PC-3 (cell line): Measurements from ENCODE around the gene UBA5. TPM values are rescaled to one million over a fixed set of nuclear protein-coding genes. Genes with fewer than 3 reads are reported as not detected.

Experiments
- ATAC-seq: fragments of 200-7000 bp; cut with Tn5 transposase; 2 replicates; pipeline ENCODE4 v1.9.1; 2020; ENCODE audit warnings: mild to moderate bottlenecking, moderate library complexity
- BruUV-seq: library from RNA; stranded (reverse); fragments of 400-500 nt; replicated peaks from 2 replicates; lab custom pipeline; 2021; lab: Mats Ljungman, UMichigan
- CTCF ChIA-PET: fragments of 300-600 bp; sonication (Branson Sonifier 250); formaldehyde crosslinking; loops from one replicate; lab custom pipeline; 2022; ENCODE audit warnings: antibody characterized with exemption; lab: Charles Lee
- POLR2A ChIA-PET: fragments of 300-600 bp; sonication (Branson Sonifier 250); formaldehyde crosslinking; loops from one replicate; lab custom pipeline; 2022; ENCODE audit warnings: antibody characterized with exemption; ENCODE audit not compliant: unreplicated experiment; lab: Charles Lee
- DNase-seq: peaks from one replicate; pipeline ENCODE4 v3.0.0-alpha.2; 2015
- H2AFZ ChIP-seq: fragments of 300-600 bp; sonication (generic); 2 replicates; pipeline ENCODE4 v1.6.0; 2016; ENCODE audit warnings: antibody characterized with exemption, low read length
- H3F3A ChIP-seq: fragments of 300-600 bp; sonication (generic); one replicate; pipeline ENCODE4 v1.6.0; 2017; ENCODE audit warnings: antibody characterized with exemption, low read length, control low read depth, mild to moderate bottlenecking; ENCODE audit not compliant: unreplicated experiment
- H3K27ac ChIP-seq: fragments of 300-600 bp; sonication (generic); 2 replicates; pipeline ENCODE4 v1.5.1; 2016; ENCODE audit warnings: mild to moderate bottlenecking, low read length
- H3K27me3 ChIP-seq: fragments of 300-600 bp; sonication (generic); 2 replicates; pipeline ENCODE4 v1.6.1; 2016; ENCODE audit warnings: low read length, mixed read lengths
- H3K36me3 ChIP-seq: fragments of 300-600 bp; sonication (generic); 2 replicates; pipeline ENCODE4 v1.6.1; 2016; ENCODE audit warnings: low read depth, mixed run types, low read length, mixed read lengths
- H3K4me1 ChIP-seq: fragments of 300-600 bp; sonication (generic); 2 replicates; pipeline ENCODE4 v1.5.1; 2016; ENCODE audit warnings: low read length; ENCODE audit not compliant: insufficient read depth
- H3K4me2 ChIP-seq: fragments of 300-600 bp; sonication (generic); 2 replicates; pipeline ENCODE4 v1.6.0; 2016; ENCODE audit warnings: low read length
- H3K4me3 ChIP-seq: fragments of 300-600 bp; sonication (generic); 2 replicates; pipeline ENCODE4 v1.5.1; 2016; ENCODE audit warnings: mild to moderate bottlenecking, low read length, mixed read lengths
- H3K79me2 ChIP-seq: fragments of 300-600 bp; sonication (generic); 2 replicates; pipeline ENCODE4 v1.6.1; 2017; ENCODE audit warnings: low read length, mixed read lengths
- H3K9ac ChIP-seq: fragments of 300-600 bp; sonication (generic); 2 replicates; pipeline ENCODE4 v1.6.0; 2016; ENCODE audit warnings: mild to moderate bottlenecking, low read length
- H3K9me2 ChIP-seq: fragments of 300-600 bp; sonication (generic); replicated peaks from 2 replicates; pipeline ENCODE4 v1.6.1; 2016; ENCODE audit warnings: mixed run types, low read length, mixed read lengths
- H3K9me3 ChIP-seq: fragments of 300-600 bp; sonication (generic); 2 replicates; pipeline ENCODE4 v1.6.1; 2016; ENCODE audit warnings: low read length, mixed read lengths
- H4K20me1 ChIP-seq: fragments of 300-600 bp; sonication (generic); 2 replicates; pipeline ENCODE4 v1.6.1; 2016; ENCODE audit warnings: low read length, mixed read lengths
- EZH2 ChIP-seq: fragments of 300-600 bp; sonication (generic); IDR thresholded peaks from one replicate; pipeline ENCODE4 v1.6.1; 2017; ENCODE audit warnings: antibody characterized with exemption, mild to moderate bottlenecking, low read length; ENCODE audit not compliant: unreplicated experiment
- EZH2phosphoT487 ChIP-seq: fragments of 300-600 bp; sonication (generic); IDR thresholded peaks from 2 replicates; pipeline ENCODE4 v1.6.1; 2018; ENCODE audit warnings: mild to moderate bottlenecking, antibody characterized with exemption, low read length, borderline replicate concordance
- intact Hi-C: fragments of 100-400 bp; cut with micrococcal nuclease; formaldehyde crosslinking; loops from 2 replicates; pipeline ENCODE4 v1.9.0; 2023
- total RNA-seq: library from RNA; depleted of rRNA; stranded (reverse); fragments of >200 nt; gene quantifications from 2 replicates; pipeline ENCODE4 v1.2.3, GENCODE V29; 2014
- TF ChIP-seq, protein P1 (sequence below): fragments of 300-600 bp; sonication (generic); conservative IDR thresholded peaks from 2 replicates; pipeline ENCODE4 v1.5.1; 2017; ENCODE audit warnings: antibody characterized with exemption, low read depth, mild to moderate bottlenecking, low read length

UBA5 gene
- total RNA-seq, 1 experiment from 2014 or later: 78.7 TPM

DNA sequence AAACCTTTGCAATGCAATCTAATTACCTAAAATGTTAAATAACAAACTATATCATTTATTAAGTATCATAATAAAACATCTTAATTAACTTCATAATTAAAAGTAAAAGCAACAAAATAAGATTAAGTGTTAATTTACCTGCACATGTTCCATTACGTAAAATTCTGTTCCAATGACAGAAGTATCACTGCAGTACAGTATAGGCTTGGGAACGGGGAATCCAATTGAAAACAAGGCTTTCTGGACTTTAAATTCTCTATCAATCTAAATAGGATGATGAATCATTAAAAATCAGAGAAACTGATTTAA lies 17.6 kb upstream of the UBA5 start:
- intact Hi-C loops: loop anchor here (1.0 to 5.0 kb wide), 2 partner anchors 106 to 290 kb away; no protein-coding TSS in a partner anchor
- POLR2A ChIA-PET: no interaction called here
- ATAC-seq: no peak
- Histone ChIP-seq H3K9me2 (no peaks in the 10 kb centered on the region), H3K4me1 (peaks cover 16% of the 10 kb centered on the region), H2AFZ (no peak overlapping the region), H3K9ac (no peak overlapping the region), H3K4me2 (no peak overlapping the region), H3F3A (no peaks in the 10 kb centered on the region), H4K20me1 (no peaks in the 10 kb centered on the region), H3K27ac (no peak overlapping the region), H3K9me3 (no peaks in the 10 kb centered on the region), H3K27me3 (no peaks in the 10 kb centered on the region), H3K79me2 (no peaks in the 10 kb centered on the region), H3K4me3 (no peak overlapping the region), H3K36me3 (no peaks in the 10 kb centered on the region)
- TF ChIP-seq, protein P1, sequence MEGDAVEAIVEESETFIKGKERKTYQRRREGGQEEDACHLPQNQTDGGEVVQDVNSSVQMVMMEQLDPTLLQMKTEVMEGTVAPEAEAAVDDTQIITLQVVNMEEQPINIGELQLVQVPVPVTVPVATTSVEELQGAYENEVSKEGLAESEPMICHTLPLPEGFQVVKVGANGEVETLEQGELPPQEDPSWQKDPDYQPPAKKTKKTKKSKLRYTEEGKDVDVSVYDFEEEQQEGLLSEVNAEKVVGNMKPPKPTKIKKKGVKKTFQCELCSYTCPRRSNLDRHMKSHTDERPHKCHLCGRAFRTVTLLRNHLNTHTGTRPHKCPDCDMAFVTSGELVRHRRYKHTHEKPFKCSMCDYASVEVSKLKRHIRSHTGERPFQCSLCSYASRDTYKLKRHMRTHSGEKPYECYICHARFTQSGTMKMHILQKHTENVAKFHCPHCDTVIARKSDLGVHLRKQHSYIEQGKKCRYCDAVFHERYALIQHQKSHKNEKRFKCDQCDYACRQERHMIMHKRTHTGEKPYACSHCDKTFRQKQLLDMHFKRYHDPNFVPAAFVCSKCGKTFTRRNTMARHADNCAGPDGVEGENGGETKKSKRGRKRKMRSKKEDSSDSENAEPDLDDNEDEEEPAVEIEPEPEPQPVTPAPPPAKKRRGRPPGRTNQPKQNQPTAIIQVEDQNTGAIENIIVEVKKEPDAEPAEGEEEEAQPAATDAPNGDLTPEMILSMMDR: no peak
- TF ChIP-seq EZH2phosphoT487 (no peak), EZH2 (no peak)
- no peak for DNase-seq
- no TSS peak for BruUV-seq
- CTCF ChIA-PET: interaction anchor here (1.5 kb wide), 1 partner anchor 107 kb away, joined by 10 read pairs; no protein-coding TSS in a partner anchor

DNA sequence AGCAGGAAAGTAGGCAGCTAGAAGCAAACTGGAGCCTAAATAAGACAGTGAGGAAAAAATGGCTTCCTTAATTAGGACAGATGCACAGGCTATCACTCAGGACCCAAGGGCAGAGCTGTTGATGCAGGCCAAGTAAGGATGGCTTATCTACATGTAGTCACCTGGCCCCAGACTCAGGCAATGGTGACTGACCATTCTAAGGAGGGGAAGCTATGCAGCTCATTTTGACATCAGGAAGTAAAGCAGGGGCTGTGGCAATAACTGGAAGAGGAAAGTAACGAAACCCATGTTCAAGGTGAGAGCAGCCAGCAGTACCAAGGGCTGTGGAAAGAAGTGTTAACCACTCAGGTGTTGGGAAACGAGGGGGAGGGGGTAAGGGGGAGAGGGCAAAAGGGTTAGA lies 16.8 kb upstream of the UBA5 start:
- H3K9me2 ChIP-seq: no peaks in the 10 kb centered on the region
- H3K9ac ChIP-seq: no peak overlapping the region
- H2AFZ ChIP-seq: no peak overlapping the region
- DNase-seq: no peak
- H3K4me1 ChIP-seq: peaks cover 7% of the 10 kb centered on the region
- POLR2A ChIA-PET: no interaction called here
- TF ChIP-seq EZH2phosphoT487: no peak
- no peak overlapping the region for H3K4me2 ChIP-seq
- H3F3A ChIP-seq: no peaks in the 10 kb centered on the region
- CTCF ChIA-PET: interaction anchor here (0.6 kb wide), 1 partner anchor 41 kb away, joined by 3 read pairs; no protein-coding TSS in a partner anchor
- no TSS peak for BruUV-seq
- H4K20me1 ChIP-seq: no peaks in the 10 kb centered on the region
- H3K27me3 ChIP-seq: no peaks in the 10 kb centered on the region
- intact Hi-C loops: loop anchor here (5.0 kb wide), 1 partner anchor 291 kb away; no protein-coding TSS in a partner anchor
- no peaks in the 10 kb centered on the region for H3K9me3 ChIP-seq
- H3K36me3 ChIP-seq: no peaks in the 10 kb centered on the region
- no peaks in the 10 kb centered on the region for H3K79me2 ChIP-seq
- H3K4me3 ChIP-seq: no peak overlapping the region
- H3K27ac ChIP-seq: no peak overlapping the region
- ATAC-seq: no peak

DNA sequence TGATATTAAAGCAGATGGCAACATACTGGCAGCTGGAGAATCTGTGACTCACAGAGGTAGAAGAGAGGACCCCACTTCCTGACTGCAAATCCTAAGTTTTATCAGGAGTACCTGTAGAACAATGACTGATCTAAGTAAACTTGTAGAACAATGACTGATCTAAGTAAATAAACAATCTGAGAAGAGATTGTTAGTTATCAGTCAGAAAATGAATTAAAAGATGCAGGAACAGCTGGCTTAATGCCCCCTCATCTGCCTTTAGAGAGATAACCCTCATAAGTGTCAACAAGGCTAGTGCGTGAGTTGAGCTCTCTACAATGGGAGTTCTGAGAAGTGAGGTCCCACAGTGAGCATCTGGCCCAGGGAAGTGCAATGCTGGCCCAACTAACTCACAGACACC lies 15.1 kb upstream of the UBA5 start:
- no peak overlapping the region for H3K27ac ChIP-seq
- ChIA-PET CTCF (no interaction called here), POLR2A (no interaction called here)
- BruUV-seq: no TSS peak
- TF ChIP-seq EZH2phosphoT487 (no peak), EZH2 (no peak)
- TF ChIP-seq, protein P1: no peak
- intact Hi-C loops: no loop called here
- H2AFZ ChIP-seq: no peak overlapping the region
- peaks cover 7% of the 10 kb centered on the region for H3K4me1 ChIP-seq
- DNase-seq: peak; percentile 38
- H3K9me2 ChIP-seq: no peaks in the 10 kb centered on the region
- H3K4me2 ChIP-seq: no peak overlapping the region
- H3K79me2 ChIP-seq: no peaks in the 10 kb centered on the region
- no peaks in the 10 kb centered on the region for H4K20me1 ChIP-seq
- H3K27me3 ChIP-seq: no peaks in the 10 kb centered on the region
- no peak; the same call in 1 of the 2 replicates for ATAC-seq
- no peaks in the 10 kb centered on the region for H3K9me3 ChIP-seq
- H3K9ac ChIP-seq: no peak overlapping the region
- no peaks in the 10 kb centered on the region for H3F3A ChIP-seq
- H3K36me3 ChIP-seq: no peaks in the 10 kb centered on the region
- no peak overlapping the region for H3K4me3 ChIP-seq
